ENCODE data around the gene KRT222. TPM values are rescaled to one million over a fixed set of nuclear protein-coding genes. Genes with fewer than 3 reads are reported as not detected.

Gene KRT222
- total and polyA plus RNA-seq, 7 donors: 0.35 to 5.0 (median 3.6) TPM; not detected in 1

GRCh38 chr17:40648384-40648968 is 16.5 kb downstream of the KRT222 start:
- H3K27ac ChIP-seq: peak overlapping the region; percentile 94 to 99 (median 98)
- TF ChIP-seq, protein P1, sequence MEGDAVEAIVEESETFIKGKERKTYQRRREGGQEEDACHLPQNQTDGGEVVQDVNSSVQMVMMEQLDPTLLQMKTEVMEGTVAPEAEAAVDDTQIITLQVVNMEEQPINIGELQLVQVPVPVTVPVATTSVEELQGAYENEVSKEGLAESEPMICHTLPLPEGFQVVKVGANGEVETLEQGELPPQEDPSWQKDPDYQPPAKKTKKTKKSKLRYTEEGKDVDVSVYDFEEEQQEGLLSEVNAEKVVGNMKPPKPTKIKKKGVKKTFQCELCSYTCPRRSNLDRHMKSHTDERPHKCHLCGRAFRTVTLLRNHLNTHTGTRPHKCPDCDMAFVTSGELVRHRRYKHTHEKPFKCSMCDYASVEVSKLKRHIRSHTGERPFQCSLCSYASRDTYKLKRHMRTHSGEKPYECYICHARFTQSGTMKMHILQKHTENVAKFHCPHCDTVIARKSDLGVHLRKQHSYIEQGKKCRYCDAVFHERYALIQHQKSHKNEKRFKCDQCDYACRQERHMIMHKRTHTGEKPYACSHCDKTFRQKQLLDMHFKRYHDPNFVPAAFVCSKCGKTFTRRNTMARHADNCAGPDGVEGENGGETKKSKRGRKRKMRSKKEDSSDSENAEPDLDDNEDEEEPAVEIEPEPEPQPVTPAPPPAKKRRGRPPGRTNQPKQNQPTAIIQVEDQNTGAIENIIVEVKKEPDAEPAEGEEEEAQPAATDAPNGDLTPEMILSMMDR (IDR thresholded peaks at IDR 0.05): no peak
- no peak for TF ChIP-seq POLR2AphosphoS5 (IDR thresholded peaks at IDR 0.05)
- H3K36me3 ChIP-seq: peaks cover 0 to 22% (median 0%) of the 10 kb centered on the region in 4 donors
- H3K9me3 ChIP-seq: no peaks in the 10 kb centered on the region
- H3K27me3 ChIP-seq: no peaks in the 10 kb centered on the region
- whole genome bisulfite sequencing, 2 donors: 1 to 4% methylated on average over 28 of the region's 28 CpGs
- intact Hi-C loops (cut with DNase I): loop anchor here (5.0 to 10.0 kb wide), 2 partner anchors 169 to 1016 kb away; no protein-coding TSS in a partner anchor
- H3K4me3 ChIP-seq: peak overlapping the region; percentile 62 to 87 (median 72)
- peaks cover 0 to 42% (median 30%) of the 10 kb centered on the region in 4 donors for H3K4me1 ChIP-seq
- no peak for DNase-seq

- no peaks in the 10 kb centered on the region for H3K27me3 ChIP-seq
- intact Hi-C loops (cut with DNase I): loop anchor here (5.0 to 10.0 kb wide), 2 partner anchors 169 to 1017 kb away; no protein-coding TSS in a partner anchor
- peak; percentile 84 for DNase-seq
- H3K4me3 ChIP-seq: peak within 1 kb of the TSS; percentile 62 to 87 (median 72)
- H3K36me3 ChIP-seq: peaks cover 0 to 29% (median 0%) of the 10 kb centered on the region in 4 donors
- WGBS, 2 donors: 0 to 1% methylated on average over 64 of the region's 64 CpGs
- H3K9me3 ChIP-seq: no peaks in the 10 kb centered on the region
- H3K27ac ChIP-seq: peak within 1 kb of the TSS; percentile 94 to 99 (median 98)
- TF ChIP-seq POLR2A (IDR thresholded peaks at IDR 0.05) (peak; percentile 35 to 37), POLR2AphosphoS5 (IDR thresholded peaks at IDR 0.05) (peak in 3 of 4 donors; percentile 40 to 72 (median 59))
- TF ChIP-seq, protein P1 (IDR thresholded peaks at IDR 0.05): no peak
- peaks cover 0 to 47% (median 30%) of the 10 kb centered on the region in 4 donors for H3K4me1 ChIP-seq
These were observed 17.2 kb downstream of the KRT222 start, which contains the start of gene SMARCE1 for GRCh38 chr17:40647624-40648383. Gene SMARCE1 (minus strand): TSS chr17:40647818. CDS start chr17:40645802, 2,016 bp downstream.

GRCh38 chr17:40646791-40647623 is 18.0 kb downstream of the KRT222 start:
- no peaks in the 10 kb centered on the region for H3K9me3 ChIP-seq

GRCh38 chr17:40645943-40646342 is 19.0 kb downstream of the KRT222 start:
- 75 to 76% methylated on average over 2 of the region's 2 CpGs for WGBS, 2 donors
- intact Hi-C loops (cut with DNase I): loop anchor here (5.0 to 10.0 kb wide), 2 partner anchors 171 to 1019 kb away; no protein-coding TSS in a partner anchor
- Histone ChIP-seq H3K4me3 (no peak overlapping the region), H3K36me3 (peaks cover 7 to 48% (median 11%) of the 10 kb centered on the region in 4 donors), H3K27me3 (no peaks in the 10 kb centered on the region), H3K9me3 (no peaks in the 10 kb centered on the region), H3K27ac (no peak overlapping the region), H3K4me1 (peaks cover 0 to 49% (median 30%) of the 10 kb centered on the region in 4 donors)
- TF ChIP-seq, protein P1 (IDR thresholded peaks at IDR 0.05): no peak
- TF ChIP-seq POLR2A (IDR thresholded peaks at IDR 0.05): no peak
- TF ChIP-seq EP300 (IDR thresholded peaks at IDR 0.05): no peak
- no peak for TF ChIP-seq POLR2AphosphoS5 (IDR thresholded peaks at IDR 0.05)
- DNase-seq: no peak

More at GRCh38 chr17:40646791-40647623, 18.0 kb downstream of the KRT222 start:
- intact Hi-C loops (cut with DNase I): loop anchor here (5.0 to 10.0 kb wide), 2 partner anchors 170 to 1018 kb away; no protein-coding TSS in a partner anchor
- peaks cover under 1 to 37% (median 5%) of the 10 kb centered on the region in 4 donors for H3K36me3 ChIP-seq
- H3K4me1 ChIP-seq: peaks cover 0 to 47% (median 30%) of the 10 kb centered on the region in 4 donors
- H3K27me3 ChIP-seq: no peaks in the 10 kb centered on the region
- TF ChIP-seq EP300 (IDR thresholded peaks at IDR 0.05) (no peak), POLR2A (IDR thresholded peaks at IDR 0.05) (no peak), POLR2AphosphoS5 (IDR thresholded peaks at IDR 0.05) (no peak)
- TF ChIP-seq, protein P1 (IDR thresholded peaks at IDR 0.05): no peak
- 7 to 12% methylated on average over 18 of the region's 18 CpGs for WGBS, 2 donors
- peak overlapping the region; percentile 94 to 99 (median 98) for H3K27ac ChIP-seq
- peak overlapping the region; percentile 62 to 87 (median 72) for H3K4me3 ChIP-seq
- no peak for DNase-seq
